Suprapubic skin (tissue), 4 donors: ENCODE data around the gene PRIMA1. TPM values are rescaled to one million over a fixed set of nuclear protein-coding genes. Genes with fewer than 3 reads are reported as not detected.

ENCODE experiments used
- DNase-seq, 2 donors: peaks; one replicate each; pipeline ENCODE4 v3.0.0-alpha.2; 2019; ENCODE audit warnings: low spot score in 2 of 2
- H3K27ac ChIP-seq: fragments of 200-600 bp; sonication (generic); one replicate; pipeline ENCODE4 v1.5.1; 2019
- H3K27me3 ChIP-seq: fragments of 200-600 bp; sonication (generic); one replicate; pipeline ENCODE4 v1.5.1; 2019
- H3K36me3 ChIP-seq: fragments of 200-600 bp; sonication (generic); one replicate; pipeline ENCODE4 v1.5.1; 2019
- H3K4me1 ChIP-seq: fragments of 200-600 bp; sonication (generic); one replicate; pipeline ENCODE4 v1.5.1; 2019
- H3K4me3 ChIP-seq: fragments of 200-600 bp; sonication (generic); one replicate; pipeline ENCODE4 v1.5.1; 2019; ENCODE audit warnings: mild to moderate bottlenecking
- H3K9me3 ChIP-seq: fragments of 200-600 bp; sonication (generic); one replicate; pipeline ENCODE4 v1.5.1; 2019
- EP300 ChIP-seq: sonication (generic); formaldehyde crosslinking; IDR thresholded peaks from one replicate; pipeline ENCODE4 v1.6.1; 2017; ENCODE audit warnings: antibody characterized with exemption
- POLR2A ChIP-seq, 2 donors: fragments of 450-650 bp; IDR thresholded peaks; one replicate each; pipeline ENCODE4 v1.6.1; 2017; ENCODE audit warnings: antibody characterized with exemption in 2 of 2, mild to moderate bottlenecking in 2 of 2, moderate library complexity in 2 of 2
- POLR2AphosphoS5 ChIP-seq, 3 donors: sonication (generic); formaldehyde crosslinking; IDR thresholded peaks; one replicate each; pipeline ENCODE4 v1.6.1; 2017; ENCODE audit warnings: antibody characterized with exemption in 3 of 3
- WGBS: methylation state at CpG from one replicate; pipeline ENCODE4 v1.1.5; 2018; 5-methylcytosine and 5-hydroxymethylcytosine counted together
- total RNA-seq, 4 donors: library from RNA; depleted of rRNA; stranded (reverse); fragments of >200 nt; gene quantifications; one replicate each; pipeline ENCODE4 v1.1.0, GENCODE V29; 2016
- TF ChIP-seq, protein P1 (sequence below), 2 donors: fragments of 200-600 bp in 1 of 2; fragments of 450-650 bp in 1 of 2; sonication (generic) in 1 of 2; IDR thresholded peaks; one replicate each; pipeline ENCODE4 v1.5.1; 2016 to 2019; ENCODE audit warnings: antibody characterized with exemption in 2 of 2, mild to moderate bottlenecking in 1 of 2, moderate library complexity in 1 of 2

Gene PRIMA1
- total RNA-seq, 4 donors from 2014 or later: 3.1 to 6.1 (median 3.6) TPM

DNA sequence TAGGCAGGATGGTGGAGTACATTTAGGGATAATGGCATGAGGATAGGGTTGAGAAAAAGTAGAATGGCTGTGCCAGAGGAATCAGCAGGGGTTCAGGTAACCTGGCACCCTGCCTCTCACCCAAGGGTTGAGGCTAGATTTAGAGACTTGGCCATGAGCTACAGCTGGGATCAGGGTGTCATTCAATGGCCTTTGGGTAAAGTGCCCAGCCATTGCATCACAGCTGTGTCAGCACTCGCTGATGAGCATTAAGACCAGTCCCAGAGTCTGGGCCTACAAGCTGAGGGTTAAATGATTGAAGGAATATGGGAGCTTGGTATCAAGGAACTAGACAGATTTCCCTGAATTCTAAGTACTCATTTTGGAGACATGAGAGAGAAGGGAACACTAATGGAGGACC lies 113.9 kb downstream of the PRIMA1 start:
- no peaks in the 10 kb centered on the region for H3K9me3 ChIP-seq

DNA sequence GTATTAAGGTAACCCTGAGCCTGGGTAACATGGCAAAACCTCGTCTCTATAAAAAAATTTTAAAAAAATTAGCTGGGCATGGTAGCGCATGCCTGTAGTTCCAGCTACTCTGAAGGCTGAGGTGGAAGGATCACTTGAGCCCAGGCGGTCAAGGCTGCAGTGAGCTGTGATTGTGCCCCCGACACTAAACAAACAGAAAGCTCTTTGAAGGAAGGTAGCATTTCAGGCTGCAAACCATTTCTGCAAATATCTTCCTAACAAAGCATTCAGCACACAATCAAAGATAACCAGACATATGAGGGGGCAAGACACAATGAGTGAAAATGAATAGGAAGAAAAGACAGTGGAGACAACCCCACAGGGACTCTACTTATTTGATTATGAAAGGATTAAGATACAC lies 118.7 kb downstream of the PRIMA1 start:
- TF ChIP-seq EP300: no peak
- TF ChIP-seq POLR2AphosphoS5 (IDR thresholded peaks at IDR 0.05): no peak
- TF ChIP-seq, protein P1, sequence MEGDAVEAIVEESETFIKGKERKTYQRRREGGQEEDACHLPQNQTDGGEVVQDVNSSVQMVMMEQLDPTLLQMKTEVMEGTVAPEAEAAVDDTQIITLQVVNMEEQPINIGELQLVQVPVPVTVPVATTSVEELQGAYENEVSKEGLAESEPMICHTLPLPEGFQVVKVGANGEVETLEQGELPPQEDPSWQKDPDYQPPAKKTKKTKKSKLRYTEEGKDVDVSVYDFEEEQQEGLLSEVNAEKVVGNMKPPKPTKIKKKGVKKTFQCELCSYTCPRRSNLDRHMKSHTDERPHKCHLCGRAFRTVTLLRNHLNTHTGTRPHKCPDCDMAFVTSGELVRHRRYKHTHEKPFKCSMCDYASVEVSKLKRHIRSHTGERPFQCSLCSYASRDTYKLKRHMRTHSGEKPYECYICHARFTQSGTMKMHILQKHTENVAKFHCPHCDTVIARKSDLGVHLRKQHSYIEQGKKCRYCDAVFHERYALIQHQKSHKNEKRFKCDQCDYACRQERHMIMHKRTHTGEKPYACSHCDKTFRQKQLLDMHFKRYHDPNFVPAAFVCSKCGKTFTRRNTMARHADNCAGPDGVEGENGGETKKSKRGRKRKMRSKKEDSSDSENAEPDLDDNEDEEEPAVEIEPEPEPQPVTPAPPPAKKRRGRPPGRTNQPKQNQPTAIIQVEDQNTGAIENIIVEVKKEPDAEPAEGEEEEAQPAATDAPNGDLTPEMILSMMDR (IDR thresholded peaks at IDR 0.05): no peak
- TF ChIP-seq POLR2A (IDR thresholded peaks at IDR 0.05): no peak
- no peak for DNase-seq
- Histone ChIP-seq H3K36me3 (no peaks in the 10 kb centered on the region), H3K9me3 (peaks cover 10% of the 10 kb centered on the region), H3K27ac (no peak overlapping the region), H3K4me3 (no peak overlapping the region), H3K27me3 (no peaks in the 10 kb centered on the region), H3K4me1 (no peaks in the 10 kb centered on the region)
- 93% methylated on average over 4 of the region's 4 CpGs for WGBS

More for the DNA sequence above, 113.9 kb downstream of the PRIMA1 start:
- DNase-seq: no peak
- Histone ChIP-seq H3K4me3 (no peak overlapping the region), H3K27ac (no peak overlapping the region), H3K27me3 (no peaks in the 10 kb centered on the region), H3K36me3 (no peaks in the 10 kb centered on the region), H3K4me1 (no peaks in the 10 kb centered on the region)
- WGBS: 95% methylated on average over 1 of the region's 1 CpG
- TF ChIP-seq, protein P1 (IDR thresholded peaks at IDR 0.05): no peak
- TF ChIP-seq EP300 (no peak), POLR2AphosphoS5 (IDR thresholded peaks at IDR 0.05) (no peak), POLR2A (IDR thresholded peaks at IDR 0.05) (no peak)

Other genes with a start within 250 kb of the PRIMA1 start
- not detected for gene FAM181A, start 138.9 kb upstream of the PRIMA1 start, total RNA-seq
- gene ASB2, start 188.1 kb upstream of the PRIMA1 start, total RNA-seq: 1 to 10 TPM in 2 of 4 donors, under 1 TPM in 2; 0.79 to 2.5 (median 0.95) TPM
- gene CCDC197, start 208.8 kb upstream of the PRIMA1 start, total RNA-seq: not detected
- 10 to 100 TPM in 3 of 4 donors, 1 to 10 TPM in 1; 7.2 to 35.5 (median 14.3) TPM for gene OTUB2, start 237.9 kb upstream of the PRIMA1 start, total RNA-seq